ENCODE measurements around the gene ZNF664. TPM values are rescaled to one million over a fixed set of nuclear protein-coding genes. Genes with fewer than 3 reads are reported as not detected.
A peak's percentile ranks its signal among the peaks of the same experiment; 100 is the strongest.

The ZNF664 gene
- total and polyA plus RNA-seq, 2 of the 4 experiments (the other 2 are of a cell fraction) = 29.9 to 32.6 TPM

DNA sequence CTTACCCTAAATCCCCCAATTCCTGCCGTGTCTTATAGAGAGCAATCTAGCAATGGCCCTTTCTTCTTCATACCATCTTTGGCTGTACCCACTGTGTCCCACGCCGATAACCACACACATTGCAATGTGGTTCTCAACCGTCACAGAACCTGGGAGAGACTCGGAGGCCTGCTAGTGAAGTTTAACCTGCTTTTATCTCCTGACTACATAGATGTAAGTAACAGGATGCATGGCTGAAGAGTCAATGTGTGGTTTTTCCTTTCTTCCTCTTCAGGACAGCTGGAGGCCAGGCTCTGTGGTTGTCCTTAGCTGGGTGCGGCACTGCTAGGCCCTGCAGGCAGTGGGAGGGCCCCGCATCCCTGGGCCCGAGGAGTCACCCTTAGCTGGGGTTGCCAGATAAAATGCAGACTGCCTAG lies 51.3 kb downstream of the ZNF664 start:
- no TSS peak for BruUV-seq (replicated peaks)
- CTCF ChIA-PET = no interaction called here

More for the DNA sequence above, 51.3 kb downstream of the ZNF664 start:
- H3K4me3 ChIP-seq (ENCODE audit: insufficient read depth, low read depth, low read length) = no peak overlapping the region
- H3K18ac ChIP-seq (ENCODE audit: low read depth, low read length) = no peak overlapping the region
- H4K20me1 ChIP-seq (ENCODE audit: insufficient read depth, low read length) = no peaks in the 10 kb centered on the region
- no peak overlapping the region for H4K91ac ChIP-seq (ENCODE audit: insufficient read depth, low read depth, low read length)
- H3K27ac ChIP-seq (ENCODE audit: insufficient read depth, low read length) = no peak overlapping the region
- H2BK5ac ChIP-seq (ENCODE audit: low read depth, low read length, poor library complexity, severe bottlenecking) = no peak overlapping the region
- H3K36me3 ChIP-seq (ENCODE audit: control insufficient read depth, insufficient read depth, low read length) = no peaks in the 10 kb centered on the region
- H3K4ac ChIP-seq (ENCODE audit: low read depth, low read length) = no peak overlapping the region
- in situ Hi-C loops (cut with MboI; ENCODE audit: low sequenced_read_pairs) = no loop called here
- intact Hi-C loops (cut with micrococcal nuclease) = no loop called here
- no peak overlapping the region for H2BK120ac ChIP-seq (ENCODE audit: low read depth, low read length)
- no CpG with 5 or more reads among the region's 8 CpGs for WGBS, 2 experiments (ENCODE audit: extremely low coverage in 2 of 2, insufficient read length in 1 of 2)
- H2BK15ac ChIP-seq (ENCODE audit: low read depth, low read length) = no peak overlapping the region
- TF ChIP-seq RAD21 (IDR thresholded peaks at IDR 0.05; ENCODE audit: low read length) (no peak), RFX5 (IDR thresholded peaks at IDR 0.05; ENCODE audit: low read depth, low read length) (no peak), FOS (IDR thresholded peaks at IDR 0.05; ENCODE audit: low read depth, low read length) (no peak), MAFK (IDR thresholded peaks at IDR 0.05; ENCODE audit: low read depth, low read length) (no peak), MXI1 (IDR thresholded peaks at IDR 0.05; ENCODE audit: borderline replicate concordance, low read depth, low read length) (no peak), MAZ (IDR thresholded peaks at IDR 0.05; ENCODE audit: borderline replicate concordance, low read depth, low read length) (no peak), BHLHE40 (IDR thresholded peaks at IDR 0.05; ENCODE audit: low read depth, low read length) (no peak), CEBPB (IDR thresholded peaks at IDR 0.05; ENCODE audit: low read depth, low read length) (no peak), NFE2L2 (IDR thresholded peaks at IDR 0.05; ENCODE audit: low read depth, low read length) (no peak), SMC3 (IDR thresholded peaks at IDR 0.05; ENCODE audit: low read depth, low read length) (no peak), CHD1 (IDR thresholded peaks at IDR 0.05; ENCODE audit: low read depth, low read length) (no peak), POLR2A (IDR thresholded peaks at IDR 0.05; ENCODE audit: low read depth, low read length) (no peak), RCOR1 (IDR thresholded peaks at IDR 0.05; ENCODE audit: insufficient replicate concordance, low read length) (no peak)
- TF ChIP-seq, protein P1, sequence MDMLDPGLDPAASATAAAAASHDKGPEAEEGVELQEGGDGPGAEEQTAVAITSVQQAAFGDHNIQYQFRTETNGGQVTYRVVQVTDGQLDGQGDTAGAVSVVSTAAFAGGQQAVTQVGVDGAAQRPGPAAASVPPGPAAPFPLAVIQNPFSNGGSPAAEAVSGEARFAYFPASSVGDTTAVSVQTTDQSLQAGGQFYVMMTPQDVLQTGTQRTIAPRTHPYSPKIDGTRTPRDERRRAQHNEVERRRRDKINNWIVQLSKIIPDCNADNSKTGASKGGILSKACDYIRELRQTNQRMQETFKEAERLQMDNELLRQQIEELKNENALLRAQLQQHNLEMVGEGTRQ (IDR thresholded peaks at IDR 0.05; ENCODE audit: low read depth, low read length) = no peak
- TF ChIP-seq, protein P2, sequence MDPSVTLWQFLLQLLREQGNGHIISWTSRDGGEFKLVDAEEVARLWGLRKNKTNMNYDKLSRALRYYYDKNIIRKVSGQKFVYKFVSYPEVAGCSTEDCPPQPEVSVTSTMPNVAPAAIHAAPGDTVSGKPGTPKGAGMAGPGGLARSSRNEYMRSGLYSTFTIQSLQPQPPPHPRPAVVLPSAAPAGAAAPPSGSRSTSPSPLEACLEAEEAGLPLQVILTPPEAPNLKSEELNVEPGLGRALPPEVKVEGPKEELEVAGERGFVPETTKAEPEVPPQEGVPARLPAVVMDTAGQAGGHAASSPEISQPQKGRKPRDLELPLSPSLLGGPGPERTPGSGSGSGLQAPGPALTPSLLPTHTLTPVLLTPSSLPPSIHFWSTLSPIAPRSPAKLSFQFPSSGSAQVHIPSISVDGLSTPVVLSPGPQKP (IDR thresholded peaks at IDR 0.05; ENCODE audit: borderline replicate concordance, low read depth, low read length) = no peak
- TF ChIP-seq, protein P3, sequence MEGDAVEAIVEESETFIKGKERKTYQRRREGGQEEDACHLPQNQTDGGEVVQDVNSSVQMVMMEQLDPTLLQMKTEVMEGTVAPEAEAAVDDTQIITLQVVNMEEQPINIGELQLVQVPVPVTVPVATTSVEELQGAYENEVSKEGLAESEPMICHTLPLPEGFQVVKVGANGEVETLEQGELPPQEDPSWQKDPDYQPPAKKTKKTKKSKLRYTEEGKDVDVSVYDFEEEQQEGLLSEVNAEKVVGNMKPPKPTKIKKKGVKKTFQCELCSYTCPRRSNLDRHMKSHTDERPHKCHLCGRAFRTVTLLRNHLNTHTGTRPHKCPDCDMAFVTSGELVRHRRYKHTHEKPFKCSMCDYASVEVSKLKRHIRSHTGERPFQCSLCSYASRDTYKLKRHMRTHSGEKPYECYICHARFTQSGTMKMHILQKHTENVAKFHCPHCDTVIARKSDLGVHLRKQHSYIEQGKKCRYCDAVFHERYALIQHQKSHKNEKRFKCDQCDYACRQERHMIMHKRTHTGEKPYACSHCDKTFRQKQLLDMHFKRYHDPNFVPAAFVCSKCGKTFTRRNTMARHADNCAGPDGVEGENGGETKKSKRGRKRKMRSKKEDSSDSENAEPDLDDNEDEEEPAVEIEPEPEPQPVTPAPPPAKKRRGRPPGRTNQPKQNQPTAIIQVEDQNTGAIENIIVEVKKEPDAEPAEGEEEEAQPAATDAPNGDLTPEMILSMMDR (conservative IDR thresholded peaks at IDR 0.05; ENCODE audit: low read depth, low read length) = no peak
- peak overlapping the region; percentile 35 for H2AFZ ChIP-seq (replicated peaks; ENCODE audit: low read length, poor library complexity)
- no peak overlapping the region for H3K4me2 ChIP-seq (ENCODE audit: low read depth, low read length)
- H3K9me1 ChIP-seq (ENCODE audit: insufficient read depth, low read length) = peaks cover 12% of the 10 kb centered on the region
- no peak overlapping the region for H4K8ac ChIP-seq (ENCODE audit: low read depth in 2 of 2, low read length in 2 of 2)
- no peak overlapping the region for H2AK9ac ChIP-seq (replicated peaks; ENCODE audit: low read depth, low read length, poor library complexity)
- H2AK5ac ChIP-seq (ENCODE audit: low read depth, low read length) = no peak overlapping the region
- no peak overlapping the region for H2BK20ac ChIP-seq (ENCODE audit: low read depth, low read length)
- no peak overlapping the region for H3K23ac ChIP-seq (ENCODE audit: low read depth, low read length)
- H4K5ac ChIP-seq (ENCODE audit: low read depth, low read length) = no peak overlapping the region
- H3K14ac ChIP-seq (replicated peaks; ENCODE audit: low read depth, low read length) = no peak overlapping the region
- no peaks in the 10 kb centered on the region for H3K9me3 ChIP-seq (ENCODE audit: control insufficient read depth, insufficient read depth, low read length)
- POLR2A ChIA-PET (ENCODE audit: unreplicated experiment) = no interaction called here
- H3K27me3 ChIP-seq (ENCODE audit: control insufficient read depth, insufficient read depth, low read length) = no peaks in the 10 kb centered on the region
- DNase-seq = no peak
- H3K56ac ChIP-seq (ENCODE audit: extremely low read depth, insufficient read depth, low read length) = no peak overlapping the region
- no peak for ATAC-seq (ENCODE audit: low read depth)
- dilution Hi-C loops (cut with HindIII; ENCODE audit: low sequenced_read_pairs, unreplicated experiment) = no loop called here
- no peak overlapping the region for H3K9ac ChIP-seq (ENCODE audit: low read depth, low read length)
- H3K4me1 ChIP-seq (ENCODE audit: control insufficient read depth, insufficient read depth, low read length) = peaks cover 7% of the 10 kb centered on the region
- H3K79me1 ChIP-seq (ENCODE audit: low read depth in 1 of 2, low read length in 2 of 2) = no peaks in the 10 kb centered on the region; a peak in 1 of 4 replicates

All from IMR-90 (cell line).